Liver (tissue), 9 donors: ENCODE data around the gene L3MBTL1. TPM values are rescaled to one million over a fixed set of nuclear protein-coding genes. Genes with fewer than 3 reads are reported as not detected.

Source experiments
- DNase-seq: peaks from one replicate; pipeline ENCODE4 v3.0.0-alpha.2; 2017; ENCODE audit warnings: low spot score
- H3K27ac ChIP-seq, 2 donors: one replicate each; pipeline ENCODE4 v1.7.0; 2013; ENCODE audit warnings: inconsistent platforms in 2 of 2, low read length in 2 of 2, control low read depth in 1 of 2, low read depth in 1 of 2, mild to moderate bottlenecking in 1 of 2
- H3K27me3 ChIP-seq, 4 donors: one replicate each; pipeline versions ENCODE4 v1.6.1 to v1.7.0; 2013; ENCODE audit warnings: low read length in 3 of 4, inconsistent platforms in 1 of 4, mild to moderate bottlenecking in 1 of 4, moderate library complexity in 1 of 4; ENCODE audit not compliant: control insufficient read depth in 4 of 4, insufficient read depth in 4 of 4
- H3K36me3 ChIP-seq, 4 donors: one replicate each; pipeline versions ENCODE4 v1.6.1 to v1.7.0; 2013; ENCODE audit warnings: low read length in 3 of 4, mild to moderate bottlenecking in 3 of 4, low read depth in 1 of 4, moderate library complexity in 1 of 4; ENCODE audit not compliant: control insufficient read depth in 4 of 4, insufficient read depth in 3 of 4
- H3K4me1 ChIP-seq, 4 donors: one replicate each; pipeline versions ENCODE4 v1.6.1 to v1.7.0; 2013; ENCODE audit warnings: low read length in 3 of 4, mild to moderate bottlenecking in 3 of 4, moderate library complexity in 1 of 4; ENCODE audit not compliant: control insufficient read depth in 4 of 4, insufficient read depth in 4 of 4
- H3K4me3 ChIP-seq, 3 donors: one replicate each; pipeline versions ENCODE4 v1.6.1 to v1.7.0; 2013; ENCODE audit warnings: low read length in 3 of 3, control low read depth in 1 of 3, low read depth in 1 of 3, mild to moderate bottlenecking in 1 of 3
- H3K9ac ChIP-seq, 2 donors: one replicate each; pipeline ENCODE4 v1.7.0; 2013; ENCODE audit warnings: low read length in 2 of 2, mild to moderate bottlenecking in 2 of 2, moderate library complexity in 2 of 2, control low read depth in 1 of 2, low read depth in 1 of 2
- H3K9me3 ChIP-seq, 4 donors: one replicate each; pipeline versions ENCODE4 v1.6.1 to v1.7.0; 2013; ENCODE audit warnings: low read length in 3 of 4; ENCODE audit not compliant: control insufficient read depth in 4 of 4
- ATF3 ChIP-seq: IDR thresholded peaks from 2 replicates; pipeline ENCODE4 v1.6.1; 2016; ENCODE audit warnings: antibody characterized with exemption
- EGR1 ChIP-seq, 2 donors: IDR thresholded peaks; 2 replicates each; pipeline ENCODE4 v1.6.1; 2016 to 2018; ENCODE audit warnings: antibody characterized with exemption in 2 of 2, low read depth in 2 of 2
- FOXA1 ChIP-seq: IDR thresholded peaks from 2 replicates; pipeline ENCODE4 v1.6.1; 2016; ENCODE audit warnings: antibody characterized with exemption
- FOXA2 ChIP-seq: IDR thresholded peaks from 2 replicates; pipeline ENCODE4 v1.6.1; 2016; ENCODE audit warnings: antibody characterized with exemption
- GABPA ChIP-seq, 2 donors: IDR thresholded peaks in 1 of 2; conservative IDR thresholded peaks in 1 of 2; 2 replicates each; pipeline ENCODE4 v1.6.1; 2016; ENCODE audit warnings: antibody characterized with exemption in 2 of 2, mild to moderate bottlenecking in 1 of 2, moderate library complexity in 1 of 2
- HNF4A ChIP-seq, 2 donors: conservative IDR thresholded peaks; 2 replicates each; pipeline ENCODE4 v1.6.1; 2016; ENCODE audit warnings: antibody characterized with exemption in 2 of 2, mild to moderate bottlenecking in 2 of 2
- HNF4G ChIP-seq: IDR thresholded peaks from 2 replicates; pipeline ENCODE4 v1.6.1; 2016; ENCODE audit warnings: antibody characterized with exemption
- JUND ChIP-seq, 2 donors: IDR thresholded peaks; 2 replicates each; pipeline ENCODE4 v1.6.1; 2016; ENCODE audit warnings: antibody characterized with exemption in 2 of 2
- MAX ChIP-seq: IDR thresholded peaks from 2 replicates; pipeline ENCODE4 v1.6.1; 2016; ENCODE audit warnings: antibody characterized with exemption
- NR2F2 ChIP-seq: IDR thresholded peaks from 2 replicates; pipeline ENCODE4 v1.6.1; 2016; ENCODE audit warnings: antibody characterized with exemption
- RAD21 ChIP-seq, 2 donors: IDR thresholded peaks; 2 replicates each; pipeline ENCODE4 v1.6.1; 2016; ENCODE audit warnings: antibody characterized with exemption in 2 of 2, mild to moderate bottlenecking in 2 of 2
- REST ChIP-seq: IDR thresholded peaks from 2 replicates; pipeline ENCODE4 v1.6.1; 2016; ENCODE audit warnings: antibody characterized with exemption, mild to moderate bottlenecking
- RXRA ChIP-seq, 2 donors: IDR thresholded peaks; 2 replicates each; pipeline ENCODE4 v1.6.1; 2017 to 2018; ENCODE audit warnings: antibody characterized with exemption in 2 of 2, mild to moderate bottlenecking in 1 of 2
- SP1 ChIP-seq: IDR thresholded peaks from 2 replicates; pipeline ENCODE4 v1.6.1; 2018; ENCODE audit warnings: antibody characterized with exemption, mild to moderate bottlenecking
- TAF1 ChIP-seq: conservative IDR thresholded peaks from 2 replicates; pipeline ENCODE4 v1.6.1; 2016; ENCODE audit warnings: antibody characterized with exemption, mild to moderate bottlenecking
- YY1 ChIP-seq: IDR thresholded peaks from 2 replicates; pipeline ENCODE4 v1.6.1; 2016; ENCODE audit warnings: antibody characterized with exemption, mild to moderate bottlenecking
- WGBS: extraction: QIAGEN DNeasy Blood & Tissue Kit; methylation state at CpG from one replicate; pipeline ENCODE4 v1.1.7; 2013; 5-methylcytosine and 5-hydroxymethylcytosine counted together
- polyA plus RNA-seq, 2 donors: library from polyadenylated mRNA; stranded (reverse) in 1 of 2; unstranded in 1 of 2; fragments of 200-250 nt in 1 of 2; fragments of >200 nt in 1 of 2; fragmentation: Nextera tagmentation in 1 of 2; extraction: Ambion mirVana in 1 of 2; gene quantifications; one replicate each; pipeline versions ENCODE4 v1.2.1 to v1.2.3, GENCODE V29; 2013 to 2015
- total RNA-seq, 2 donors: library from RNA; depleted of rRNA; stranded (reverse); fragments of >200 nt; gene quantifications; one replicate each; pipeline ENCODE4 v1.2.3, GENCODE V29; 2014
- donor health status: healthy.
- donor health status: healthy.
- donor health status: healthy.
- donor health status: healthy.
- donor health status: healthy.

The L3MBTL1 gene
- total RNA-seq (1 to 10 TPM; 2.6 to 5.6 TPM), polyA plus RNA-seq (1 to 10 TPM in 1 of 2 donors, under 1 TPM in 1; 0.45 to 1.4 TPM)

- peaks cover 4 to 13% (median 9%) of the 10 kb centered on the region in 4 donors for H3K4me1 ChIP-seq
- no peaks in the 10 kb centered on the region for H3K27me3 ChIP-seq
- no peaks in the 10 kb centered on the region for H3K9me3 ChIP-seq
- TF ChIP-seq JUND (IDR thresholded peaks at IDR 0.05) (no peak), HNF4A (conservative IDR thresholded peaks at IDR 0.05) (no peak), SP1 (no peak), NR2F2 (no peak), RXRA (IDR thresholded peaks at IDR 0.05) (no peak), MAX (no peak)
- H3K36me3 ChIP-seq = no peaks in the 10 kb centered on the region
- no peak within 1 kb of the TSS for H3K9ac ChIP-seq
- H3K27ac ChIP-seq = no peak within 1 kb of the TSS
- H3K4me3 ChIP-seq = peak within 1 kb of the TSS; percentile 41 to 75 (median 59)
- peak; percentile 57 for DNase-seq
- 7% methylated on average over 95 of the region's 95 CpGs for WGBS
Observed at GRCh38 chr20:43507150-43508080, at the start of gene L3MBTL1. Gene L3MBTL1, plus strand, starts transcription at chr20:43507697. Its CDS starts 5,807 bp downstream, at chr20:43513504.

GRCh38 chr20:43458422-43458924 lies 49.0 kb upstream of the L3MBTL1 start:
- Histone ChIP-seq H3K4me1 (peaks cover 2 to 38% (median 24%) of the 10 kb centered on the region in 4 donors), H3K4me3 (peak overlapping the region; percentile 84 to 95 (median 95)), H3K9me3 (no peaks in the 10 kb centered on the region), H3K27ac (peak overlapping the region; percentile 93 to 100), H3K9ac (peak overlapping the region; percentile 59 to 100), H3K36me3 (peaks cover 0 to 35% (median 33%) of the 10 kb centered on the region in 4 donors), H3K27me3 (no peaks in the 10 kb centered on the region)
- TF ChIP-seq ATF3 = no peak
- TF ChIP-seq GABPA (IDR thresholded peaks at IDR 0.05 in 1 of 2, conservative IDR thresholded peaks at IDR 0.05 in 1 of 2) = no peak
- TF ChIP-seq JUND (IDR thresholded peaks at IDR 0.05) = no peak
- no peak for TF ChIP-seq HNF4A (conservative IDR thresholded peaks at IDR 0.05)
- TF ChIP-seq REST = no peak
- no peak for TF ChIP-seq EGR1 (IDR thresholded peaks at IDR 0.05; ENCODE audit: low read depth in 2 of 2)
- TF ChIP-seq SP1 = no peak
- TF ChIP-seq YY1 = no peak
- no peak for TF ChIP-seq HNF4G
- no peak for TF ChIP-seq FOXA1
- TF ChIP-seq RAD21 (IDR thresholded peaks at IDR 0.05) = no peak
- no peak for TF ChIP-seq FOXA2
- TF ChIP-seq MAX = no peak
- TF ChIP-seq TAF1 = no peak
- TF ChIP-seq RXRA (IDR thresholded peaks at IDR 0.05) = no peak
- no peak for TF ChIP-seq NR2F2
- under 1% methylated on average over 41 of the region's 41 CpGs for WGBS
- DNase-seq = no peak
